ENCODE measurements around the gene ACTG1. TPM values are rescaled to one million over a fixed set of nuclear protein-coding genes. Genes with fewer than 3 reads are reported as not detected.

ACTG1 gene
- total and polyA plus RNA-seq, 9 of the 15 experiments (the other 6 are each of a cell fraction or from before 2014, with no cell fraction given) = 224 to 1,775 (median 568) TPM

DNA sequence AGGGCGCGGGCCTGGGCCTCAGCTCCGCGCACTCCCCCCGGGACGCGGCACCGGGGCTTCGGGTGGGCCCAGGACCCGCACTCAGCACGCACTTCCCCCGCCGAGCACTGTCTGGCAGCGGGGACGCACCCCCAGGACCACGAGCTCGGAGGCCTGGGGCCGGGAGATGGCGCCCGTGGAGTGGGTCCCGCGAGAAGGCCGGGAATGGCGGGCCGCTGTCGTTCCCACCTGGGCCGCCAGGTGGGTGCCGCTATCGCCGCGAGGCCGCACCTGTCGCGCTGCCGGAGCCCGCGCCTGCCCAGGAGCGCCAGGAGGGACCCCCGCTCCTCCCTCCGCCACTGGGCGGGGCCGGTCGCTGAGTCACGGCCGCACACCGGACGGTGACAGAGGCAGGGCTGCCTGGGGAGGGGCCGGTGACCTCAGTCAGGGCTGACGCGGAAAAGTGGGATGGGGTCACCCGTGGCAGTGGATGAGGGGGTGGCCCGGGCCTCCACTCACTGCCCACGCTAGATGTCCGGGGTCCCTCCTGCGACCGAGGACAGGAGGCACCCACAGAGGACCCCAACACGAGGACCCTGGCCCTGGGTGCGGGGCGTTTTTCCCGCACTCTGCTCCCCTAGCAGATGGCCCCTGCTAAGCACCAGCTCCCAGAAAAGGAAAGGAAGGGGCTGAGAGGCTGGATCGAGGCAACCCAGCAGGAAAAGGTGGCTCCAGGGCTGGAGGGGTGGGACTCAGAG, 6.9 kb upstream of the ACTG1 start (continued):
- TF ChIP-seq, protein P1, sequence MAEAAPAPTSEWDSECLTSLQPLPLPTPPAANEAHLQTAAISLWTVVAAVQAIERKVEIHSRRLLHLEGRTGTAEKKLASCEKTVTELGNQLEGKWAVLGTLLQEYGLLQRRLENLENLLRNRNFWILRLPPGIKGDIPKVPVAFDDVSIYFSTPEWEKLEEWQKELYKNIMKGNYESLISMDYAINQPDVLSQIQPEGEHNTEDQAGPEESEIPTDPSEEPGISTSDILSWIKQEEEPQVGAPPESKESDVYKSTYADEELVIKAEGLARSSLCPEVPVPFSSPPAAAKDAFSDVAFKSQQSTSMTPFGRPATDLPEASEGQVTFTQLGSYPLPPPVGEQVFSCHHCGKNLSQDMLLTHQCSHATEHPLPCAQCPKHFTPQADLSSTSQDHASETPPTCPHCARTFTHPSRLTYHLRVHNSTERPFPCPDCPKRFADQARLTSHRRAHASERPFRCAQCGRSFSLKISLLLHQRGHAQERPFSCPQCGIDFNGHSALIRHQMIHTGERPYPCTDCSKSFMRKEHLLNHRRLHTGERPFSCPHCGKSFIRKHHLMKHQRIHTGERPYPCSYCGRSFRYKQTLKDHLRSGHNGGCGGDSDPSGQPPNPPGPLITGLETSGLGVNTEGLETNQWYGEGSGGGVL (CRISPR knock-in tag; IDR thresholded peaks at IDR 0.05) = no peak
- TF ChIP-seq BRF1 (IDR thresholded peaks at IDR 0.05; ENCODE audit: borderline replicate concordance, extremely low read depth, insufficient read length) (no peak), POLR2A (conservative IDR thresholded peaks at IDR 0.05) (0 out of 2 replicates have a peak, but pooled peaks have one; percentile 30), ELF2 (CRISPR knock-in tag; IDR thresholded peaks at IDR 0.05) (no peak), ZNF830 (CRISPR knock-in tag; IDR thresholded peaks at IDR 0.05) (no peak), ZKSCAN3 (CRISPR knock-in tag; IDR thresholded peaks at IDR 0.05) (no peak), KLF13 (tag; IDR thresholded peaks at IDR 0.05; ENCODE audit: borderline replicate concordance, low read depth) (no peak), SMAD4 (CRISPR knock-in tag; conservative IDR thresholded peaks at IDR 0.05) (0 out of 2 replicates have a peak, but pooled peaks have one; percentile 26), DPF2 (IDR thresholded peaks at IDR 0.05) (peak; percentile 70), SOX6 (IDR thresholded peaks at IDR 0.05) (0 out of 2 replicates have a peak, but pooled peaks have one; percentile 19), IRF2 (CRISPR knock-in tag; IDR thresholded peaks at IDR 0.05) (no peak), NFE2L1 (tag; IDR thresholded peaks at IDR 0.05; ENCODE audit: borderline replicate concordance, low read depth) (no peak), ZZZ3 (IDR thresholded peaks at IDR 0.05) (no peak)
- TF ChIP-seq, protein P2, sequence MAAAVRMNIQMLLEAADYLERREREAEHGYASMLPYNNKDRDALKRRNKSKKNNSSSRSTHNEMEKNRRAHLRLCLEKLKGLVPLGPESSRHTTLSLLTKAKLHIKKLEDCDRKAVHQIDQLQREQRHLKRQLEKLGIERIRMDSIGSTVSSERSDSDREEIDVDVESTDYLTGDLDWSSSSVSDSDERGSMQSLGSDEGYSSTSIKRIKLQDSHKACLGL (CRISPR knock-in tag; IDR thresholded peaks at IDR 0.05; ENCODE audit: borderline replicate concordance, poor library complexity, severe bottlenecking) = no peak
- TF ChIP-seq, protein P3, sequence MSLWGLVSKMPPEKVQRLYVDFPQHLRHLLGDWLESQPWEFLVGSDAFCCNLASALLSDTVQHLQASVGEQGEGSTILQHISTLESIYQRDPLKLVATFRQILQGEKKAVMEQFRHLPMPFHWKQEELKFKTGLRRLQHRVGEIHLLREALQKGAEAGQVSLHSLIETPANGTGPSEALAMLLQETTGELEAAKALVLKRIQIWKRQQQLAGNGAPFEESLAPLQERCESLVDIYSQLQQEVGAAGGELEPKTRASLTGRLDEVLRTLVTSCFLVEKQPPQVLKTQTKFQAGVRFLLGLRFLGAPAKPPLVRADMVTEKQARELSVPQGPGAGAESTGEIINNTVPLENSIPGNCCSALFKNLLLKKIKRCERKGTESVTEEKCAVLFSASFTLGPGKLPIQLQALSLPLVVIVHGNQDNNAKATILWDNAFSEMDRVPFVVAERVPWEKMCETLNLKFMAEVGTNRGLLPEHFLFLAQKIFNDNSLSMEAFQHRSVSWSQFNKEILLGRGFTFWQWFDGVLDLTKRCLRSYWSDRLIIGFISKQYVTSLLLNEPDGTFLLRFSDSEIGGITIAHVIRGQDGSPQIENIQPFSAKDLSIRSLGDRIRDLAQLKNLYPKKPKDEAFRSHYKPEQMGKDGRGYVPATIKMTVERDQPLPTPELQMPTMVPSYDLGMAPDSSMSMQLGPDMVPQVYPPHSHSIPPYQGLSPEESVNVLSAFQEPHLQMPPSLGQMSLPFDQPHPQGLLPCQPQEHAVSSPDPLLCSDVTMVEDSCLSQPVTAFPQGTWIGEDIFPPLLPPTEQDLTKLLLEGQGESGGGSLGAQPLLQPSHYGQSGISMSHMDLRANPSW (CRISPR knock-in tag; IDR thresholded peaks at IDR 0.05) = no peak
- TF ChIP-seq, protein P4, sequence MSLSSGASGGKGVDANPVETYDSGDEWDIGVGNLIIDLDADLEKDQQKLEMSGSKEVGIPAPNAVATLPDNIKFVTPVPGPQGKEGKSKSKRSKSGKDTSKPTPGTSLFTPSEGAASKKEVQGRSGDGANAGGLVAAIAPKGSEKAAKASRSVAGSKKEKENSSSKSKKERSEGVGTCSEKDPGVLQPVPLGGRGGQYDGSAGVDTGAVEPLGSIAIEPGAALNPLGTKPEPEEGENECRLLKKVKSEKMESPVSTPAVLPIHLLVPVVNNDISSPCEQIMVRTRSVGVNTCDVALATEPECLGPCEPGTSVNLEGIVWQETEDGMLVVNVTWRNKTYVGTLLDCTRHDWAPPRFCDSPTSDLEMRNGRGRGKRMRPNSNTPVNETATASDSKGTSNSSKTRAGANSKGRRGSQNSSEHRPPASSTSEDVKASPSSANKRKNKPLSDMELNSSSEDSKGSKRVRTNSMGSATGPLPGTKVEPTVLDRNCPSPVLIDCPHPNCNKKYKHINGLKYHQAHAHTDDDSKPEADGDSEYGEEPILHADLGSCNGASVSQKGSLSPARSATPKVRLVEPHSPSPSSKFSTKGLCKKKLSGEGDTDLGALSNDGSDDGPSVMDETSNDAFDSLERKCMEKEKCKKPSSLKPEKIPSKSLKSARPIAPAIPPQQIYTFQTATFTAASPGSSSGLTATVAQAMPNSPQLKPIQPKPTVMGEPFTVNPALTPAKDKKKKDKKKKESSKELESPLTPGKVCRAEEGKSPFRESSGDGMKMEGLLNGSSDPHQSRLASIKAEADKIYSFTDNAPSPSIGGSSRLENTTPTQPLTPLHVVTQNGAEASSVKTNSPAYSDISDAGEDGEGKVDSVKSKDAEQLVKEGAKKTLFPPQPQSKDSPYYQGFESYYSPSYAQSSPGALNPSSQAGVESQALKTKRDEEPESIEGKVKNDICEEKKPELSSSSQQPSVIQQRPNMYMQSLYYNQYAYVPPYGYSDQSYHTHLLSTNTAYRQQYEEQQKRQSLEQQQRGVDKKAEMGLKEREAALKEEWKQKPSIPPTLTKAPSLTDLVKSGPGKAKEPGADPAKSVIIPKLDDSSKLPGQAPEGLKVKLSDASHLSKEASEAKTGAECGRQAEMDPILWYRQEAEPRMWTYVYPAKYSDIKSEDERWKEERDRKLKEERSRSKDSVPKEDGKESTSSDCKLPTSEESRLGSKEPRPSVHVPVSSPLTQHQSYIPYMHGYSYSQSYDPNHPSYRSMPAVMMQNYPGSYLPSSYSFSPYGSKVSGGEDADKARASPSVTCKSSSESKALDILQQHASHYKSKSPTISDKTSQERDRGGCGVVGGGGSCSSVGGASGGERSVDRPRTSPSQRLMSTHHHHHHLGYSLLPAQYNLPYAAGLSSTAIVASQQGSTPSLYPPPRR (CRISPR knock-in tag; IDR thresholded peaks at IDR 0.05; ENCODE audit: borderline replicate concordance) = no peak
- TF ChIP-seq, protein P5, sequence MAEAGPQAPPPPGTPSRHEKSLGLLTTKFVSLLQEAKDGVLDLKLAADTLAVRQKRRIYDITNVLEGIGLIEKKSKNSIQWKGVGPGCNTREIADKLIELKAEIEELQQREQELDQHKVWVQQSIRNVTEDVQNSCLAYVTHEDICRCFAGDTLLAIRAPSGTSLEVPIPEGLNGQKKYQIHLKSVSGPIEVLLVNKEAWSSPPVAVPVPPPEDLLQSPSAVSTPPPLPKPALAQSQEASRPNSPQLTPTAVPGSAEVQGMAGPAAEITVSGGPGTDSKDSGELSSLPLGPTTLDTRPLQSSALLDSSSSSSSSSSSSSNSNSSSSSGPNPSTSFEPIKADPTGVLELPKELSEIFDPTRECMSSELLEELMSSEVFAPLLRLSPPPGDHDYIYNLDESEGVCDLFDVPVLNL (CRISPR knock-in tag; IDR thresholded peaks at IDR 0.05; ENCODE audit: low read depth) = no peak

All from K562 (cell line).